EH (cell line): ENCODE measurements around the gene PJA2.
A peak's percentile ranks its signal among the peaks of the same experiment; 100 is the strongest.
"Not testable (repeated sequence)": the region's sequence is repeated elsewhere in the genome, so short reads cannot be mapped to it uniquely, and the experiment has no call there.

Experiments used
- DNase-seq: peaks from one replicate; pipeline ENCODE4 v3.0.0-alpha.2; 2015; ENCODE audit warnings: low read depth

The PJA2 gene

GRCh38 chr5:109409844-109410388, at the start of gene PJA2:
Gene PJA2, minus strand, starts transcription at chr5:109409974. Its CDS starts 26,541 bp downstream, at chr5:109383433.
- DNase-seq: peak; percentile 100

- DNase-seq: peak; percentile 88
These were observed 45.9 kb upstream of the PJA2 start for GRCh38 chr5:109455598-109456096.

- peak; percentile 43 for DNase-seq
These were observed 45.1 kb upstream of the PJA2 start for GRCh38 chr5:109454731-109455505.

GRCh38 chr5:109453251-109453650, 43.5 kb upstream of the PJA2 start:
- DNase-seq: no peak

GRCh38 chr5:109452661-109453060, 42.9 kb upstream of the PJA2 start:
- no peak for DNase-seq

GRCh38 chr5:109451146-109451545, 41.4 kb upstream of the PJA2 start:
- DNase-seq: no peak

GRCh38 chr5:109450129-109450877, 40.5 kb upstream of the PJA2 start:
- no peak for DNase-seq

- DNase-seq: no peak
These were observed 39.1 kb upstream of the PJA2 start for GRCh38 chr5:109448838-109449237.

GRCh38 chr5:109439590-109439989, 29.8 kb upstream of the PJA2 start:
- no peak for DNase-seq

GRCh38 chr5:109426075-109426474, 16.3 kb upstream of the PJA2 start:
- DNase-seq: no peak

- not testable (repeated sequence) for DNase-seq
These were observed 15.7 kb upstream of the PJA2 start for GRCh38 chr5:109425521-109425920.

GRCh38 chr5:109421956-109422355, 12.2 kb upstream of the PJA2 start:
- DNase-seq: no peak

GRCh38 chr5:109418712-109419352, 9.1 kb upstream of the PJA2 start:
- no peak for DNase-seq

- no peak for DNase-seq
These were observed 7.1 kb upstream of the PJA2 start for GRCh38 chr5:109416882-109417281.

GRCh38 chr5:109413921-109414461, 4.2 kb upstream of the PJA2 start:
- not testable (repeated sequence) for DNase-seq

- peak; percentile 59 for DNase-seq
These were observed 3.7 kb upstream of the PJA2 start for GRCh38 chr5:109413458-109413857.

- DNase-seq: no peak
These were observed 3.2 kb upstream of the PJA2 start for GRCh38 chr5:109412981-109413402.

- peak; percentile 92 for DNase-seq
These were observed 1.9 kb upstream of the PJA2 start for GRCh38 chr5:109411627-109412026.

- DNase-seq: no peak
These were observed 1.4 kb upstream of the PJA2 start for GRCh38 chr5:109411149-109411514.

GRCh38 chr5:109410389-109411148, 795 bp upstream of the PJA2 start:
- DNase-seq: peak; percentile 86
